A549 (cell line): ENCODE data around the gene ADTRP.

ENCODE experiments used
- CHD2 ChIP-seq: fragments of 150-350 bp; IDR thresholded peaks from 2 replicates; pipeline ENCODE4 v1.6.1; 2014; ENCODE audit warnings: low read length; ENCODE audit not compliant: partially characterized antibody
- EP300 ChIP-seq, 2 experiments: fragments of >200 bp; sonication (Bioruptor Twin); formaldehyde crosslinking; IDR thresholded peaks; 2 replicates in 1 of 2; 3 replicates in 1 of 2; pipeline ENCODE4 v1.6.1; 2016 to 2017
- KDM1A ChIP-seq: fragments of 200-600 bp; sonication (generic); IDR thresholded peaks from 2 replicates; pipeline ENCODE4 v1.6.1; 2016; ENCODE audit warnings: low read depth, mild to moderate bottlenecking
- MAZ ChIP-seq: fragments of 150-350 bp; IDR thresholded peaks from 2 replicates; pipeline ENCODE4 v1.6.1; 2014; ENCODE audit warnings: antibody characterized with exemption, low read depth, low read length, borderline replicate concordance
- POLR2A ChIP-seq: IDR thresholded peaks from 2 replicates; pipeline ENCODE4 v1.6.1; 2012; ENCODE audit warnings: mild to moderate bottlenecking, low read length
- TF ChIP-seq, protein P1 (sequence below): fragments of 200-600 bp; sonication (generic); IDR thresholded peaks from 2 replicates; pipeline ENCODE4 v1.6.1; 2016; ENCODE audit warnings: antibody characterized with exemption, mild to moderate bottlenecking, moderate library complexity
- TF ChIP-seq, protein P2 (sequence below): fragments of >200 bp; sonication (Bioruptor Twin); formaldehyde crosslinking; IDR thresholded peaks from 3 replicates; pipeline ENCODE4 v1.5.1; 2016

DNA sequence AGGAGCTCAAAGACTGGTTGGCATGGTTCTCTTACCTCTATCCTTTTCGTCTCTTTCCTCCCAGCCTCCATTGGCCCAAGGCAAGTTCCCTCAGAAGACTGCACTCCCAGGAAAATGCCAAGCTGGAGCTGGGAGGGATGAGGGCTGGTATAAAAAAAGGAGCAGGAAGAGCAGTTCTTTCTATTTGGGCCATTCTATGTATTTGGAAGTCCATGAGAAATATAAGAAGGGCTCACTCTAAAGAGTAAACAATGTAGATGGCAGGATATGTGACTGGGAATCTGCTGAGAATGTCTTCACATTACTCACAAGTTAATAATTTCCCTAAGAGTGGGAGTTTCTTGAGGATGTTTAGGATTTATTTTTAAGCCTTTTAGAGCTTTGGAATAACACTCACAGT lies 36.6 kb upstream of the ADTRP start:
- TF ChIP-seq, protein P1, sequence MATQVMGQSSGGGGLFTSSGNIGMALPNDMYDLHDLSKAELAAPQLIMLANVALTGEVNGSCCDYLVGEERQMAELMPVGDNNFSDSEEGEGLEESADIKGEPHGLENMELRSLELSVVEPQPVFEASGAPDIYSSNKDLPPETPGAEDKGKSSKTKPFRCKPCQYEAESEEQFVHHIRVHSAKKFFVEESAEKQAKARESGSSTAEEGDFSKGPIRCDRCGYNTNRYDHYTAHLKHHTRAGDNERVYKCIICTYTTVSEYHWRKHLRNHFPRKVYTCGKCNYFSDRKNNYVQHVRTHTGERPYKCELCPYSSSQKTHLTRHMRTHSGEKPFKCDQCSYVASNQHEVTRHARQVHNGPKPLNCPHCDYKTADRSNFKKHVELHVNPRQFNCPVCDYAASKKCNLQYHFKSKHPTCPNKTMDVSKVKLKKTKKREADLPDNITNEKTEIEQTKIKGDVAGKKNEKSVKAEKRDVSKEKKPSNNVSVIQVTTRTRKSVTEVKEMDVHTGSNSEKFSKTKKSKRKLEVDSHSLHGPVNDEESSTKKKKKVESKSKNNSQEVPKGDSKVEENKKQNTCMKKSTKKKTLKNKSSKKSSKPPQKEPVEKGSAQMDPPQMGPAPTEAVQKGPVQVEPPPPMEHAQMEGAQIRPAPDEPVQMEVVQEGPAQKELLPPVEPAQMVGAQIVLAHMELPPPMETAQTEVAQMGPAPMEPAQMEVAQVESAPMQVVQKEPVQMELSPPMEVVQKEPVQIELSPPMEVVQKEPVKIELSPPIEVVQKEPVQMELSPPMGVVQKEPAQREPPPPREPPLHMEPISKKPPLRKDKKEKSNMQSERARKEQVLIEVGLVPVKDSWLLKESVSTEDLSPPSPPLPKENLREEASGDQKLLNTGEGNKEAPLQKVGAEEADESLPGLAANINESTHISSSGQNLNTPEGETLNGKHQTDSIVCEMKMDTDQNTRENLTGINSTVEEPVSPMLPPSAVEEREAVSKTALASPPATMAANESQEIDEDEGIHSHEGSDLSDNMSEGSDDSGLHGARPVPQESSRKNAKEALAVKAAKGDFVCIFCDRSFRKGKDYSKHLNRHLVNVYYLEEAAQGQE = no peak
- TF ChIP-seq KDM1A (no peak), POLR2A (no peak), CHD2 (no peak), MAZ (no peak), EP300 (IDR thresholded peaks at IDR 0.05) (no peak)
- TF ChIP-seq, protein P2, sequence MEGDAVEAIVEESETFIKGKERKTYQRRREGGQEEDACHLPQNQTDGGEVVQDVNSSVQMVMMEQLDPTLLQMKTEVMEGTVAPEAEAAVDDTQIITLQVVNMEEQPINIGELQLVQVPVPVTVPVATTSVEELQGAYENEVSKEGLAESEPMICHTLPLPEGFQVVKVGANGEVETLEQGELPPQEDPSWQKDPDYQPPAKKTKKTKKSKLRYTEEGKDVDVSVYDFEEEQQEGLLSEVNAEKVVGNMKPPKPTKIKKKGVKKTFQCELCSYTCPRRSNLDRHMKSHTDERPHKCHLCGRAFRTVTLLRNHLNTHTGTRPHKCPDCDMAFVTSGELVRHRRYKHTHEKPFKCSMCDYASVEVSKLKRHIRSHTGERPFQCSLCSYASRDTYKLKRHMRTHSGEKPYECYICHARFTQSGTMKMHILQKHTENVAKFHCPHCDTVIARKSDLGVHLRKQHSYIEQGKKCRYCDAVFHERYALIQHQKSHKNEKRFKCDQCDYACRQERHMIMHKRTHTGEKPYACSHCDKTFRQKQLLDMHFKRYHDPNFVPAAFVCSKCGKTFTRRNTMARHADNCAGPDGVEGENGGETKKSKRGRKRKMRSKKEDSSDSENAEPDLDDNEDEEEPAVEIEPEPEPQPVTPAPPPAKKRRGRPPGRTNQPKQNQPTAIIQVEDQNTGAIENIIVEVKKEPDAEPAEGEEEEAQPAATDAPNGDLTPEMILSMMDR = no peak
